Right kidney (tissue), 1 donor: ENCODE results near the gene ARHGAP44.

Source experiments
- DNase-seq: peaks from one replicate; pipeline ENCODE4 v3.0.0-alpha.2; 2016

ARHGAP44 gene

GRCh38 chr17:12995106-12995895 is 206.0 kb downstream of the ARHGAP44 start:
- DNase-seq = no peak

DNA sequence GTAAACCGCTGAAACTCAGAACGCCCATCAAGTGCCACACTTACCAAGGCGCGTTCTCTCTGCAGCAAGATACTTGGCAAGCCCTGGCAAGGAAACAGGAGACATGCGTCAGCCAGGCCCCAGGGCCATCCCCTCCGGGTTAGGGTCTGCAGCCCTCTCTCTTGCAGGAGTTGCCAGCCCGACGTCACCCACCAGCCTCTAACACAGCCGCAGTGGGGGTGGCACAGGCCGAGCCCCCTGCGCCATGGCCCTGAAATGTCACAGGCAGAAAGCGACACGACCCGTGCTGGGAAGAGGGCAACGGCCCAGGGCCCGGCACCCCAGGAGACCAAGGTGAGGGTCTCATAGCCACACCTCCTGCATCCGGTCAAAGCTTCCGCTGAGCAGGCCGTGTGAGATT is 206.6 kb downstream of the ARHGAP44 start:
- DNase-seq = no peak

- DNase-seq = no peak
Observed at GRCh38 chr17:12996357-12996756, 207.1 kb downstream of the ARHGAP44 start.

GRCh38 chr17:12996941-12997340 is 207.6 kb downstream of the ARHGAP44 start:
- no peak for DNase-seq

DNA sequence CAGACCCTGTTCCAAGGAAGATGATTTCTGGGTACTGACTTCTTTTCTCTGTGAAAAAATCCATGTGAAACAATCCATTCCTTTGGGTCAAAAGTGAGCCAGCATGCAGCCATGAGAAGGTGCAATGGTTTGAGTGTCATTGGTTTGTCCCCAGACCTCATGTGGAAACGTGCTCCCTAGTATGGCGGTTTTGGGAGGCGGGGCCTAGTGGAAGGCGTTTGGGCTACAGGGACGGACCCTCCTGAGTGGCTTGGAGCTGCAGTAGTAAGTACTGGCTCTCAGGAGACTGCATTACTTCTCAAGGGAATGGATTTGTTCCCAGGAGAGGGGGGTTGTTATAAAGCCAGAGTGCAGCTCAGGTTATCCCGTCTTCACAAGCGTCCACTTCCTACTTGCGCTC is 209.2 kb downstream of the ARHGAP44 start:
- DNase-seq = no peak

GRCh38 chr17:12998874-12999273 is 209.6 kb downstream of the ARHGAP44 start:
- no peak for DNase-seq

GRCh38 chr17:13000561-13000960 is 211.3 kb downstream of the ARHGAP44 start:
- DNase-seq = no peak

GRCh38 chr17:13001991-13002615 is 212.8 kb downstream of the ARHGAP44 start:
- no peak for DNase-seq

GRCh38 chr17:13002761-13003453 is 213.6 kb downstream of the ARHGAP44 start:
- DNase-seq = peak; percentile 63

DNA sequence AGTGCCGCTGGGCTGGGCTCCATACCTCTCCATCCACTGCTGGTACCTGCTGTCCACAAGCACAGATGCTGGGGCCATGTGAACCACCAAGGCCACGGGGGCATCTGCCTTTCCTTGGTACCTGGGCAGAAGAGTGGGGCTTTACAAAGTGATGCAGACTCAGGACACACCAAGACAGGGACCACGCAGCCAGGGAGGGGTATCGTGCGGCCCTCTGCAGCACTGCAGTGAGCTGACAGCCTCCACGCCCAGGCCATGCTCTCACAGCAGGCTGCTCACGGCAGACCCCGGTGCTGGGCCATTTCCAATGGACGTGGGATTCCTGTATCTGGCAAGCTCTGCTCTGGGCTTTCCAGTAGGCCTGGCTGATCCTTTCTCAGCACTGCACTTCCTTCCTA is 214.2 kb downstream of the ARHGAP44 start:
- DNase-seq = no peak

GRCh38 chr17:13003927-13004326 is 214.6 kb downstream of the ARHGAP44 start:
- no peak for DNase-seq

GRCh38 chr17:13004336-13004735 is 215.0 kb downstream of the ARHGAP44 start:
- no peak for DNase-seq

GRCh38 chr17:13005530-13005929 is 216.2 kb downstream of the ARHGAP44 start:
- DNase-seq = no peak

- DNase-seq = no peak
Observed at GRCh38 chr17:13008461-13008860, 219.2 kb downstream of the ARHGAP44 start.

GRCh38 chr17:13010959-13011358 is 221.7 kb downstream of the ARHGAP44 start:
- no peak for DNase-seq

DNA sequence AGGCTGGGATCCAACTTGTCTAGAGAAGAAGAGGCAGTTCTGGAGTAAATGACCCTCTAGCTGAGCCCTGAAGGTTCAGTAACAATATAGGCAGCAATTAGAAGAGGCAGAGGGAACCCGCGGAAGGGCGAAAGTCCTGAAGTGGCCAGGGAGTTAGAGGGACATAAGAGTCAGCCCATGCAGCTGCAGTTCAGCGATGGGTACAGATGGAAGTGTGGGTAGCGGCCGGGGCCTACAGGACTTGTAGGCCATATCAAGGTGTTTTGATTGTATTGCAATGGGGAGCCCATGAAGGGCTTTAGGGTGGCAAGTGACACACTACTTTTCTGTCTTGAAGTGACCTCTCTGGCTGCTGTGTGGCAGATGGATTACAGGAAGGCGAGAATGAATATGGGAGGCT is 225.5 kb downstream of the ARHGAP44 start:
- DNase-seq = no peak

DNA sequence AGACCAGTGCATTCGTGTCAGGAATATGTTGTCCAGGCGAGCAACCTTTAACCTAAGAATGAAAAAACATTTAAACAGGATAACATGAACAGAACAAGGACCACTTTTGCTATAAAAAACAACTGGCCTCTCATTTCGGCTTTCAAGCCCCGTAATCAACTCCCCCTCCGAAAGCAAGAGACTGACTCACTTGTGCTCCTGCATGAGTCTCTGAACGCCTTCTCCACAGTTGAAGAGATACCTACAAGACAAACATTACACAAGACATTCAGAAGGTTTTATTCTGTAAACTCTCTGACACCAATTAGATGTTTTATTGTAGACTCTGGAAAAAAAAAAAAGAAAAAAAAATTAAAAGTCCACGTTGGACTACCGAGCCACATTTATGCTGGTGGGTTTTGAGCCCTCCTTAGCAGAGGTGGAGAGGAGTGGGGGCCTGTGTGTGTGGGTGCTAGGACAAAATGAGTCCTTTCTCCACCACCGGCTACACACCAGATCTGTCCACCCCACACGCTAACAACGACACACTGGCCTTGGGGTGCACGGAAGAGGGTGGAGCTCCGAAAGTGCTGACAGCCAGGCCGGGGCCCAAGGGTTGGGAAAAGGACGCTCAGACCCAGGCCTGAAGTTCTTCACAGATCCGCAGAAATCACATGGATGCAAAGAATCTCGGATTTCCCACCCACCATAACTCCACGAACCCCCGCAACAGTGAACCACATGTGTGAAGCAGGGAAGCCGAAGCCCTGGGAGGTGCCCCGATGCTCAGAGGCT is 227.8 kb downstream of the ARHGAP44 start:
- DNase-seq = no peak

GRCh38 chr17:13017655-13018459 is 228.6 kb downstream of the ARHGAP44 start, which contains the start of gene ELAC2:
Gene ELAC2, minus strand, starts transcription at chr17:13018027. Its CDS starts 80 bp downstream, at chr17:13017947.
- DNase-seq = peak; percentile 94

- no peak for DNase-seq
Observed at GRCh38 chr17:13024016-13024415, 234.7 kb downstream of the ARHGAP44 start.

GRCh38 chr17:13024526-13025257 is 235.4 kb downstream of the ARHGAP44 start:
- peak; percentile 67 for DNase-seq

DNA sequence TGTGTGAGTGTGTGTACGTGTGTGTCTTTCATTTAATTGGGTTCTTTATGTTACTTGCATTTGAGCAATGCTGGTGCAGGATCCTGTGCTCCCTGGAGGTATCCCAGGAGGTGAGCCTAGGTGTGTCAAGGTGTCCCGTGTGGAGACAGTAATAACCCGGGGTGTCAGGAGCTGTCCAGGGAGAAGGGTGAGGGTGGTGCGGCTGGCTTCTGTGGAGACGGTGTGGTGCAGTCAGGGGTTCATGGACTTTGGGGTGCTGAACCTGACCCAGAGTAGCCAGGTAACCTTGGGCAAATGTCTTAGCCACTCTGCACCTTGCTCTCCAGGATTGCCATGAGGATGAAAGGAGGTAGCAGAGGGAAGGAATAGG is 235.9 kb downstream of the ARHGAP44 start:
- DNase-seq = no peak
